Stimulated activated memory B cell treated with anti-CD40 and anti-IgM and Interleukin-4, amounts not matched to agents 10 μg/mL and 1 μg/mL and 100 μg/mL, for 72 hours (primary cell): ENCODE data around the gene RSPO3.
"Not testable (repeated sequence)": the region's sequence is repeated elsewhere in the genome, so short reads cannot be mapped to it uniquely, and the experiment has no call there.

Source experiments
- ATAC-seq: fragments of 150-1000 bp; cut with Tn5 transposase; 2 replicates; pipeline ENCODE4 v1.10.0; 2021
- H3K27ac Mint-ChIP-seq: one replicate; pipeline ENCODE4 v1.8.0; 2022; ENCODE audit warnings: mild to moderate bottlenecking, mixed read lengths
- H3K27me3 Mint-ChIP-seq: one replicate; pipeline ENCODE4 v1.8.0; 2022; ENCODE audit warnings: mixed read lengths
- H3K36me3 Mint-ChIP-seq: one replicate; pipeline ENCODE4 v1.8.0; 2022; ENCODE audit warnings: mixed read lengths
- H3K4me1 Mint-ChIP-seq: one replicate; pipeline ENCODE4 v1.8.0; 2022; ENCODE audit warnings: mixed read lengths
- H3K4me3 Mint-ChIP-seq: one replicate; pipeline ENCODE4 v1.8.0; 2022; ENCODE audit warnings: mild to moderate bottlenecking, moderate library complexity, mixed read lengths
- H3K9me3 Mint-ChIP-seq: one replicate; pipeline ENCODE4 v1.8.0; 2022; ENCODE audit warnings: mixed read lengths

The RSPO3 gene

DNA sequence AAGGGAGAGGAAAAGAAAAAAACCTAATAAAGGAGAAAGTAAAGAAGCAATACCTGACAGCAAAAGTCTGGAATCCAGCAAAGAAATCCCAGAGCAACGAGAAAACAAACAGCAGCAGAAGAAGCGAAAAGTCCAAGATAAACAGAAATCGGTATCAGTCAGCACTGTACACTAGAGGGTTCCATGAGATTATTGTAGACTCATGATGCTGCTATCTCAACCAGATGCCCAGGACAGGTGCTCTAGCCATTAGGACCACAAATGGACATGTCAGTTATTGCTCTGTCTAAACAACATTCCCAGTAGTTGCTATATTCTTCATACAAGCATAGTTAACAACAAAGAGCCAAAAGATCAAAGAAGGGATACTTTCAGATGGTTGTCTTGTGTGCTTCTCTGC is 77.4 kb downstream of the RSPO3 start:
- no peak for ATAC-seq
- Mint-ChIP-seq H3K27me3 (no peaks in the 10 kb centered on the region), H3K4me3 (no peak overlapping the region), H3K4me1 (no peaks in the 10 kb centered on the region), H3K27ac (no peak overlapping the region), H3K9me3 (no peaks in the 10 kb centered on the region), H3K36me3 (no peaks in the 10 kb centered on the region)

DNA sequence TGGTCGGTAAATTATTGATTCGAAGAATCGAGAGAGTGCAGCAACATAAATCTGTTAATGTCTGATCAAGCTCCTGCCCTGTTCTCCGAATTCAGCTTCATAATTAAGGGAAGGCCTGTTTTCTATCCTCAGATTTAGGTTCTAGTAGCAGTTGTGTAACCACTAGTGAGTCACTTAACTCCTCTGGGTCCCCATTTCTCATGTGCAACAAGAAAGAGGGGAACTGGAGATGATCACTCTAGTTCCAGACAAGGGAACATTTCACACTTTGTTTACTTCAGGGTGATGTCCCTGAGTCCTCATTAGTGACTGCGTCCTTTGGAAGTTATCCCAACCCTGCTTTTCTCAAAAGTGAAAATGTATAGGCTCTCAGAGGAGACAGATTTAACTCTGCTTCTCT is 80.1 kb downstream of the RSPO3 start:
- Mint-ChIP-seq H3K36me3 (no peaks in the 10 kb centered on the region), H3K9me3 (no peaks in the 10 kb centered on the region), H3K4me1 (no peaks in the 10 kb centered on the region), H3K27ac (no peak overlapping the region), H3K4me3 (no peak overlapping the region), H3K27me3 (no peaks in the 10 kb centered on the region)
- ATAC-seq: no peak

DNA sequence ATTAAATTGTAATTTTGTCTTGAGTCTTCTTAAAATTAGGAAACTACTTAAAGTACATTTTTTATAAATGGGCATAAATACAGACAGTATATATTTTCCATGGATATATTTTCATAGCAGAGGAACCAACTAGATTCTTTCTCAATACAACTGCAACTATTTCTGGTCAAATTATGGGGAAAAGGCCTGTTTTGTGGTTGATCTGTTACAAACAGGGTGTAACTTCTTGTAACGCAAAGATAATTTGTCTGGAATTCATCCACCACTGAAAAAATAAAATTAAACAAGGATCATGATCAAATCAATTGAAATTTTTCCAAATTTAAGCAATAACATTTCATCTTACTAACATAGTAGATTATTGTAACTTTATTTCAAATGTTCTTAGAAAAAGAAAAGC is 81.0 kb downstream of the RSPO3 start:
- no peak for ATAC-seq
- no peaks in the 10 kb centered on the region for H3K36me3 Mint-ChIP-seq
- no peak overlapping the region for H3K4me3 Mint-ChIP-seq
- H3K27me3 Mint-ChIP-seq: no peaks in the 10 kb centered on the region
- H3K27ac Mint-ChIP-seq: no peak overlapping the region
- no peaks in the 10 kb centered on the region for H3K9me3 Mint-ChIP-seq
- no peaks in the 10 kb centered on the region for H3K4me1 Mint-ChIP-seq

DNA sequence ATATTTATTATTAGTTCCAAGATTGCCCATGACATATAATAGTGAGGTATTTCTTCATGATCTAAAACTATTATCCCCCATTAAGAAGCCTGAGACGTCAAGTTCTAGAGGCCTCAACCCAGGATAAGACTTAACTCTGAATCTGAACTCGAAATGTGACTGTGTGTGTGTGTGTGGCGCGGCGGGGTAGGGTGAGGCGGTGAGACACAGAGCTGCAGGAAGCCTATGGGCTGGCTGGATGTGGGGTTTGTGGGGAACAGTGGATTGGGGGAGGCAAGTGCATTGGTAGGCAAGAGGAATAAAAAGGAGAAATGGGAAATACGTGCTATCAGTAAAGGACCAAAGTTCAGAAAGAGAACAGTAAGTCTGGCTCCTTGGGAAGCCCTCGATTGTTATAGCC is 81.6 kb downstream of the RSPO3 start:
- Mint-ChIP-seq H3K4me1 (no peaks in the 10 kb centered on the region), H3K9me3 (no peaks in the 10 kb centered on the region), H3K4me3 (no peak overlapping the region), H3K27ac (no peak overlapping the region), H3K36me3 (no peaks in the 10 kb centered on the region), H3K27me3 (no peaks in the 10 kb centered on the region)
- ATAC-seq: no peak

DNA sequence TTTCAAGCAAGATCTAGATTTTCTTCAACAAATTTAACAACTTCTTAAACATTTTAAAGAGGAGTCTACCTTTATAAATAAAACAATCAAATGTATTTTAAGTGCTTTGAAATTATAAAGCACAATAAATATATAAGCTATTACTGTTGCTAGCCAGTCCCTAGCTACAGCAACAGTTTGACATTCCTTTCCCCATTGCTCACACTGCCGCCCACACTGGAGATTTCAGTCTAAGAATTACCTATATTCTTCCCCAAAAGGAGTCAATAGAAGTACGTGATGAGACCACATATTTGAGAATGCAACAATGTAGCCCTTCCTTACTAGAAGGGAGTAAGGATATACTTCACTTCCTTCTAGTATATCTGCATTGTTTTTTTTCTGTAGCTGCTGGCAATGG is 82.8 kb downstream of the RSPO3 start:
- H3K9me3 Mint-ChIP-seq: no peaks in the 10 kb centered on the region
- ATAC-seq: no peak
- H3K4me3 Mint-ChIP-seq: no peak overlapping the region
- H3K36me3 Mint-ChIP-seq: no peaks in the 10 kb centered on the region
- H3K27me3 Mint-ChIP-seq: no peaks in the 10 kb centered on the region
- no peaks in the 10 kb centered on the region for H3K4me1 Mint-ChIP-seq
- H3K27ac Mint-ChIP-seq: no peak overlapping the region

DNA sequence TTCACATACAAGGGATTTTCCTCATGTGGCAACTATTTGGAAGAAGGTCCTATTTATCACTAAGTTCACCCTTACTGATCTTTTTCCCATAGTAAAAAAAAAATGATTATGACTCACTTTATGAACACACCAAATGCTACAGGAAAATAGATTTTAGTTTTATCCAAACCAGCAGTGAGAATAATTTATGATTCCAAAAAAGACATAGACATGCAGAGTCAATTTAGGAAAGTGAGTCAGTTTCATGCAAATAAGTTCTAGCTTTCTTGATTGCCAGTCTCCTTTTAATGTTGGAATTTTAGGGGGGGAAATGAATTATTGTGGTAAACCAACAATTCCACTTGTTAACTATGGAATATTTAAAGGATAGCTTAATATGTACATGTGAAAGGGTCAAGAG is 84.2 kb downstream of the RSPO3 start:
- Mint-ChIP-seq H3K4me1 (no peaks in the 10 kb centered on the region), H3K9me3 (no peaks in the 10 kb centered on the region), H3K27ac (no peak overlapping the region), H3K4me3 (no peak overlapping the region), H3K36me3 (no peaks in the 10 kb centered on the region), H3K27me3 (peaks cover 4% of the 10 kb centered on the region)
- ATAC-seq: no peak

DNA sequence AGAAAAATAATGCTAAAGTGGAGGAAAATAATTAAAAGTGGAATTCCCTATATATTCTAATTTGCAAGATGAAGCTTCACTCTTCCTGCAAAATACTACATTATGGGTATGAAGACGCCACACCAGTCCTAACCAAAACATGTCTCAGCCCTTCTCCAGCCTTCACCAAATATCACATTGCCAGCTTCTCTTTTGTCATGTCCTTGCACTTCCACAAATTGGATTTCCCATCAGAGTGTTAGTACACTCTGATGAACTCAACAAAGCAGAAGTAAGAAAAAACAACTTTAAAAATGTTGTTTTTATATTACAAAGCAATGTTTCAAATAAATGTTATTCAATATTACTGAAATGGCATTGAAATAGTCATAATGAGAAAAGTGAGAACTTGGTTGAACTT is 85.8 kb downstream of the RSPO3 start:
- no peak for ATAC-seq
- Mint-ChIP-seq H3K4me3 (no peak overlapping the region), H3K27ac (no peak overlapping the region), H3K4me1 (no peaks in the 10 kb centered on the region), H3K36me3 (no peaks in the 10 kb centered on the region), H3K9me3 (no peaks in the 10 kb centered on the region), H3K27me3 (peaks cover 15% of the 10 kb centered on the region)

DNA sequence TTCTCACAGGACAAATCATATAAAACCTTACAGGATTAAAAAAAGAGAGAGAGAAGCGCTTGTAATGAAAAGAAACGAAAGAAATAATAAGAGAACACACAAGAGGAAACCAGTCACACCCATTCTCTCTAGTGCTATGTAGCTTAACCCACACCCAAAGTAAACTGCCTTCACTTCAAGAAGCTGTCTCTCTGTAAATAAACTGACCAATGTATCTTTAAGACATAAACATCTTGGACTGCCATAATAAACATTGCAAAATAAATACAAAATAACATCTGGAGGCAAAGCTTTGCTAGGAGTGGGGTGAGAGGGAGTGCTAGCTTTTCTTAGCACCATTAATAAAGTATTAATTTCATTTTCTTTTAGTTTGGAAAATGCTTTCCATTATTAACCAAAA is 86.6 kb downstream of the RSPO3 start:
- no peak overlapping the region for H3K27ac Mint-ChIP-seq
- no peaks in the 10 kb centered on the region for H3K36me3 Mint-ChIP-seq
- no peaks in the 10 kb centered on the region for H3K4me1 Mint-ChIP-seq
- H3K4me3 Mint-ChIP-seq: no peak overlapping the region
- ATAC-seq: no peak
- peaks cover 15% of the 10 kb centered on the region for H3K27me3 Mint-ChIP-seq
- H3K9me3 Mint-ChIP-seq: no peaks in the 10 kb centered on the region

DNA sequence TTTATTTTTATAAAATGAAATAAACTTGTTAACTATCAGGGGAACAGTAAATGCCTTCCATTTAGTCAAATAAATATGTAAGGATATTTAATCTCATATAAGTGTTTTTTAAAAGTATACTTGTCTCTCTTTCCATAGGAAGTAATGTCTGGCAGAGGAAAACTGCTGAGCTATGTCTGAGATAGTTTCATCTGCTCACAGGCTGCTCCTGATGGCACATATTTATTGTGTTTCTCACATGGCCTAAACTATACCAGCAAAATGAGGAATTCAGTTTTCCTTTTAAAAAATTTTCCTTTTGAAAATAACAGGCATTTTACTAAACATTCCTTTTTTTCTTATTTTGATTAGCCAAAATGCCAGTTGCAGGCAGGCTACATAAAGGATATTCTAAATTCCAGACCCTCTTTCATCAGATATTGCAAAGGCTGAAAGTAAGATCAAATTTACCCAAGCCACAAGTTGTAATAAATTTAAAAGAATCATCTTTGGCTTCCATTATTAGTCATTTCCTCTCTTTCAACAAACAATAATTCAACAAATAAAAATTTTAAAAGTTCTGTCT is 88.1 kb downstream of the RSPO3 start:
- H3K27me3 Mint-ChIP-seq: peaks cover 17% of the 10 kb centered on the region
- ATAC-seq: no peak
- H3K36me3 Mint-ChIP-seq: no peaks in the 10 kb centered on the region
- H3K9me3 Mint-ChIP-seq: no peaks in the 10 kb centered on the region
- no peak overlapping the region for H3K27ac Mint-ChIP-seq
- no peak overlapping the region for H3K4me3 Mint-ChIP-seq
- H3K4me1 Mint-ChIP-seq: no peaks in the 10 kb centered on the region

DNA sequence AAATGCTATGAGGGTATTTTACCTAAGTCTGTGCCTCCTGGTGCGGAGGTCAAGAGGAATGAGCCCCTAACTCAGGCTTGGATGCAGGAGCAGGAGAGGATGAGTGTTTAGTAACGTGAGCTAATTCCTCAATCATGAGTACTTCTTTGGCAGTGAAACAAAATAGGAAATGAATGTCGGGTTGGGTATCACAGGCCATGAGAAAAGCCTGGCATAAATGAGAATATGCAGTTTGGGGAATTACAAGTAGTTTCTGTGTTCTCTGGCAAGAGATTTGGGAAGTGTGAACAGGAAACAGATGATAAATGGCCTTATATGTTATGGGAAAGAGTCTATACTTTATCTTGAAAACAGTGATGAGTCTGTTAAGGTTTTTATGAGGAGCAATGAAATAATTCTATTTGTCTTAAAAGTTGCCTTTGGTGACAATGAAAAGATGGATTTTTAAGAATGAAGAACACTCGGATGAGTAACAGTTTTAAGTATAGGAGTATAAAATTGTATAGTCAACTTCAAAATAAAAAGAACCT is 89.2 kb downstream of the RSPO3 start:
- no peak for ATAC-seq
- Mint-ChIP-seq H3K4me1 (no peaks in the 10 kb centered on the region), H3K4me3 (no peak overlapping the region), H3K36me3 (no peaks in the 10 kb centered on the region), H3K9me3 (no peaks in the 10 kb centered on the region), H3K27me3 (peaks cover 28% of the 10 kb centered on the region), H3K27ac (no peak overlapping the region)

DNA sequence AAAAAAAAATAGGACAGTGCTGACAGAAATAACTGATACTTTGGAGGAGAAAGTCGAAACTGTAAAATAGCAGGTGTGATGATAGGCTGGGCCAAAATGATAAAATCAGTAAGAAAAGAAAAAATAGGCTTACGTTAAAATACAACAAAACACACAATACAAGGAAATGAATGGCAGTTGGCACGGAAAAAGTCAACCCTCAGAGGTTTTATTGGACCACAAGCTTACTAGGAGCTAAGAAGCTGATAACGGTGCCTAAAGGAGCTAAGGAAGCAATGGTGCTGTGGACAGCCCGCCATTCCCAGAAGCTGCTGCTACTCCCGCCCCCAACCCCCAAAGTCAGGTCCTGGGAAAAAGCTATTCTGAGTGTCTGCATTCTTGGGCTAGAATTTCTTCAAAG is 92.3 kb downstream of the RSPO3 start:
- no peak for ATAC-seq
- no peaks in the 10 kb centered on the region for H3K4me1 Mint-ChIP-seq
- H3K27me3 Mint-ChIP-seq: peaks cover 32% of the 10 kb centered on the region
- H3K27ac Mint-ChIP-seq: no peak overlapping the region
- no peak overlapping the region for H3K4me3 Mint-ChIP-seq
- H3K9me3 Mint-ChIP-seq: no peaks in the 10 kb centered on the region
- no peaks in the 10 kb centered on the region for H3K36me3 Mint-ChIP-seq

DNA sequence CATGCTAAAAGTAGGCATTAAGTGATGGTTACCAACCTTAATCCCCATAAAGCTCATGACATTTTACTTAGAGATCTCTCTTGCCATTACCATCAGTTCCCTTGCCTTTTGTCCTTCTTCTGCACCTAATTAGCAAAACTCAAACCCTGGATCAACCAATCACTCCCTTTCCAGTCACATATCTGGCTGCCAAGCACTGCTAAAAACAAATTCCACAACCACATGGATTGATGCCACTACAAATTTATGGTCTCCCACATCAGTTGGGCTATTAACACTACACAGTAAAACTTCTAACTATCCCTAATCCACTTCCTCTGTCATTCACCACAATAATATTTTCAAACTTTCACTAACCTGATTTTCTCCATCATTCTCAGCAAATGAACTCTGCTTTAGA is 93.9 kb downstream of the RSPO3 start:
- ATAC-seq: no peak
- Mint-ChIP-seq H3K27ac (no peak overlapping the region), H3K4me3 (no peak overlapping the region), H3K9me3 (no peaks in the 10 kb centered on the region), H3K36me3 (no peaks in the 10 kb centered on the region), H3K4me1 (no peaks in the 10 kb centered on the region), H3K27me3 (peaks cover 31% of the 10 kb centered on the region)

DNA sequence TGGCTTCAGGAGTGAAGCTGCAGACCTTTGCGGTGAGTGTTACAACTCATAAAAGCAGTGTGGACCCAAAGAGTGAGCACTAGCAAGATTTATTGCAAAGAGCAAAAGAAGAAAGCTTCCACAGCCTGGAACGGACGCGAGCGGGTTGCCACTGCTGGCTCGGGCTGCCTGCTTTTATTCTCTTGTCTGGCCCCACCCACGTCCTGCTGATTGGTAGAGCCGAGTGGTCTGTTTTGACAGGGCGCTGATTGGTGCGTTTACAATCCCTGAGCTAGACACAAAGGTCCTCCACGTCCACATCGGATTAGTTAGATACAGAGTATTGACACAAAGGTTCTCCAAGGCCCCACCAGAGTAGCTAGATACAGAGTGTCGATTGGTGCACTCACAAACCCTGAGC is 95.6 kb downstream of the RSPO3 start:
- peaks cover 20% of the 10 kb centered on the region for H3K27me3 Mint-ChIP-seq
- H3K27ac Mint-ChIP-seq, H3K4me1 Mint-ChIP-seq, H3K9me3 Mint-ChIP-seq, H3K4me3 Mint-ChIP-seq, H3K36me3 Mint-ChIP-seq, ATAC-seq: not testable (repeated sequence)

DNA sequence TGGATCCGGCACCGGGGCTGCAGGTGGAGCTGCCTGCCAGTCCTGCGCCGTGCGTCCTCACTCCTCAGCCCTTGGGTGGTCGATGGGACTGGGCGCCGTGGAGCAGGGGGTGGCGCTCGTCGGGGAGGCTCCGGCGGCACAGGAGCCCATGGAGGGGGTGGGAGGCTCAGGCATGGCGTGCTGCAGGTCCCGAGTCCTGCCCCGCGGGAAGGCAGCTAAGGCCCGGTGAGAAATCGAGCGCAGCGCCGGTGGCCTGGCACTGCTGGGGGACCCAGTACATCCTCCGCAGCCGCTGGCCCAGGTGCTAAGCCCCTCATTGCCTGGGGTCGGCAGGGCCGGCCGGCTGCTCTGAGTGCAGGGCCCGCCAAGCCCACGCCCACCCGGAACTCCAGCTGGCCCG is 96.1 kb downstream of the RSPO3 start:
- not testable (repeated sequence) for H3K9me3 Mint-ChIP-seq, H3K4me1 Mint-ChIP-seq, ATAC-seq, H3K36me3 Mint-ChIP-seq, H3K27ac Mint-ChIP-seq, H3K4me3 Mint-ChIP-seq
- H3K27me3 Mint-ChIP-seq: peaks cover 25% of the 10 kb centered on the region

DNA sequence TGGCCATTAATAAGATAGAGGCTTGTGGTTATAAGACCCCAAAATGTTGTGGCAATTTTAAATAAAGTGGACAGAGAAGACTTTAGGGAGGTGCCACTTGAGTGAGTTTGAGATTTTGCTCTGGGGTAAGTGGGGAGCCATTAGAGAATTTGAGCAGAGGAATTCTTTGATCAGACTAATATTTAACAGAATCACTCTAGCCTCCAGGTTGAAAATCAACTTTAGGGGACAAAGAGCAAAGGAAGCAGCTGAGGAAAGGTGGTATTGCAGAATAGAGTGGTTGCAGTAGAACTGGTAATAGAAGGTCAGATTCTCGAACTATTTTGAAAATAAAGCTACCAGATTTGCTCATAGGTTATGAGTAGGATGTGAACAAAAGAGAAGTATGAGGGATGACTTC is 97.5 kb downstream of the RSPO3 start:
- H3K27me3 Mint-ChIP-seq: peaks cover 30% of the 10 kb centered on the region
- H3K27ac Mint-ChIP-seq: no peak overlapping the region

DNA sequence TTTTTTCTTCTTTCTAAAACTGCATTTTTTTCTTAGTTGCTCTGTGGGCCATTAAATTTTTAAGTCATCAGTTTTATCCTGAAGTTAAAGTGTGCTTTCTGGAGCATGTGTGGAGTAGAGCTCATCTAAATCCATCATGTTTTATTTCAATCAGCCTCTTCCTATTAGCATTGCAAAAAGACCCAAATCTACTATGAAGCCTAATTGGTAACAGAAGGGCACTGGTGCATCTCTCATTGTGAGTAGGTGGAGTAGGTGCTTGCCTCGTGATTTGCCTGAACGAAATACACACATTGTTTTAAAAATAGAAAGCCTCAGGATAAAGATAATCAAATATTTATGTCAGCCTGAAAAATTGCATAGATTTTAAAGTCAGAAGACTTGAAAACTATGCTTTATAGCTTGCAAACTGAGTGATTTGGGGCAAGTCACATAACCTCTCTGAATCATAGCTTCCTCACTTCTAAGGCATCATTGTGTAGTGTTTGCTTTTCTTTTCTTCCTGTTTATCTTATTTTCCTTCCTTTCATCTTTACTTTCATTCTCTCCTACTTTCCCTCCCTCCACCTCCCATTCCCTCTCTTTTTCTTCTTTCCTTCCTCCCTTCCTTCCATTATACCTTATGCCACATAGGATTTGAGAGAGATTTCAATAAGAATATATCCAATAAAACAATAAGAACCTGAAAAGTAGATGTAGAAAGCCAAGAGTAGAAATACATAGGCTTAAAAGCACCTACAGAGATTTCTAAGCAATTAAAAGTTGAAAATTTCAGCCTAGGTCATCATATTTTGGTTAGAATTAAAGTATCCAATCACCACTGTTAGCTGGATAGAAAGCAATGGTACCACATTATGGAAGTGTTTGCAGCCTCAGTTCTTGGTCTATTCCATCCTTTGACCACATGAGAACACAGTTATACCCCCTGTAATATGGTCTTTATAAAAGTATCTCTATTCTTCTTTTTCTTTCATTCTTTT is 98.6 kb downstream of the RSPO3 start:
- Mint-ChIP-seq H3K4me1 (no peaks in the 10 kb centered on the region), H3K9me3 (no peaks in the 10 kb centered on the region), H3K27me3 (peaks cover 28% of the 10 kb centered on the region), H3K36me3 (no peaks in the 10 kb centered on the region), H3K27ac (no peak overlapping the region), H3K4me3 (no peak overlapping the region)
- ATAC-seq: peak; percentile 22

More for the DNA sequence above, 97.5 kb downstream of the RSPO3 start:
- no peak for ATAC-seq
- Mint-ChIP-seq H3K4me3 (no peak overlapping the region), H3K4me1 (no peaks in the 10 kb centered on the region), H3K36me3 (no peaks in the 10 kb centered on the region), H3K9me3 (no peaks in the 10 kb centered on the region)
